SJCRH30 (cell line): Measurements from ENCODE around the gene PPP1R9B. TPM values are rescaled to one million over a fixed set of nuclear protein-coding genes. Genes with fewer than 3 reads are reported as not detected.

Experiments used
- DNase-seq, 2 experiments: peaks; one replicate each; pipeline ENCODE4 v3.0.0-alpha.2; 2015 to 2020
- H3K27ac ChIP-seq: fragments of 250-450 bp; sonication (Bioruptor Pico); 2 replicates; pipeline ENCODE4 v1.5.1; 2020; ENCODE audit warnings: mild to moderate bottlenecking, moderate library complexity
- H3K27me3 ChIP-seq: fragments of 250-450 bp; sonication (Bioruptor Pico); 2 replicates; pipeline ENCODE4 v1.5.1; 2020; ENCODE audit warnings: mild to moderate bottlenecking, moderate library complexity
- H3K36me3 ChIP-seq: fragments of 250-450 bp; sonication (Bioruptor Pico); 2 replicates; pipeline ENCODE4 v1.5.1; 2020; ENCODE audit warnings: mild to moderate bottlenecking, moderate library complexity
- H3K4me1 ChIP-seq: fragments of 250-450 bp; sonication (Bioruptor Pico); 2 replicates; pipeline ENCODE4 v1.5.1; 2020; ENCODE audit warnings: mild to moderate bottlenecking, moderate library complexity
- H3K4me3 ChIP-seq: fragments of 250-450 bp; sonication (Bioruptor Pico); 2 replicates; pipeline ENCODE4 v1.5.1; 2020; ENCODE audit warnings: mild to moderate bottlenecking, moderate library complexity
- H3K9me3 ChIP-seq: fragments of 250-450 bp; sonication (Bioruptor Pico); replicated peaks from 2 replicates; pipeline ENCODE4 v1.5.1; 2020; ENCODE audit warnings: mild to moderate bottlenecking, moderate library complexity
- total RNA-seq: library from RNA; depleted of rRNA; stranded (reverse); fragments of >200 nt; shearing (Covaris generic); gene quantifications from 2 replicates; pipeline ENCODE4 v1.2.3, GENCODE V29; 2014

Gene PPP1R9B
- total RNA-seq, 1 experiment from 2014 or later, result 32.1 TPM

- Histone ChIP-seq H3K4me3 (peak overlapping the region; percentile 53), H3K27me3 (no peaks in the 10 kb centered on the region), H3K27ac (peak overlapping the region; percentile 16; the same call in 1 of the 2 replicates), H3K36me3 (no peaks in the 10 kb centered on the region), H3K4me1 (peaks cover 12% of the 10 kb centered on the region), H3K9me3 (no peaks in the 10 kb centered on the region)
- DNase-seq, result peak in 1 of 2 experiments; percentile 7
Measured at GRCh38 chr17:50161911-50162288, 11.4 kb upstream of the PPP1R9B start.

GRCh38 chr17:50161023-50161910, 10.8 kb upstream of the PPP1R9B start:
- H3K27ac ChIP-seq, result peak overlapping the region; percentile 16; the same call in 1 of the 2 replicates

GRCh38 chr17:50157891-50158290, 7.4 kb upstream of the PPP1R9B start:
- DNase-seq, result no peak
- H3K4me3 ChIP-seq, result no peak overlapping the region
- peaks cover 7% of the 10 kb centered on the region for H3K4me1 ChIP-seq
- H3K27ac ChIP-seq, result no peak overlapping the region
- no peaks in the 10 kb centered on the region for H3K9me3 ChIP-seq
- H3K36me3 ChIP-seq, result no peaks in the 10 kb centered on the region
- no peaks in the 10 kb centered on the region for H3K27me3 ChIP-seq

More at GRCh38 chr17:50161023-50161910, 10.8 kb upstream of the PPP1R9B start:
- H3K9me3 ChIP-seq, result no peaks in the 10 kb centered on the region
- peak overlapping the region; percentile 53 for H3K4me3 ChIP-seq
- H3K27me3 ChIP-seq, result no peaks in the 10 kb centered on the region
- peaks cover 12% of the 10 kb centered on the region for H3K4me1 ChIP-seq
- peak; percentile 90 to 94 for DNase-seq
- no peaks in the 10 kb centered on the region for H3K36me3 ChIP-seq

- no peaks in the 10 kb centered on the region for H3K27me3 ChIP-seq
- no peaks in the 10 kb centered on the region for H3K9me3 ChIP-seq
- H3K36me3 ChIP-seq, result no peaks in the 10 kb centered on the region
- no peak overlapping the region for H3K27ac ChIP-seq
- no peak for DNase-seq
- no peak overlapping the region for H3K4me3 ChIP-seq
- 0 out of 2 replicates have a peak, but pooled peaks cover 5% of the 10 kb centered on the region for H3K4me1 ChIP-seq
Measured at GRCh38 chr17:50155115-50155819, 4.8 kb upstream of the PPP1R9B start.

- 0 out of 2 replicates have a peak, but pooled peaks cover 5% of the 10 kb centered on the region for H3K4me1 ChIP-seq
- H3K36me3 ChIP-seq, result no peaks in the 10 kb centered on the region
- no peak overlapping the region for H3K27ac ChIP-seq
- H3K4me3 ChIP-seq, result no peak overlapping the region
- H3K27me3 ChIP-seq, result no peaks in the 10 kb centered on the region
- H3K9me3 ChIP-seq, result no peaks in the 10 kb centered on the region
- no peak for DNase-seq
Measured at GRCh38 chr17:50154604-50155003, 4.1 kb upstream of the PPP1R9B start.

- H3K27ac ChIP-seq, result no peak overlapping the region
Measured at GRCh38 chr17:50153650-50154575, 3.4 kb upstream of the PPP1R9B start.

GRCh38 chr17:50152736-50153135, 2.3 kb upstream of the PPP1R9B start:
- H3K27me3 ChIP-seq, result no peaks in the 10 kb centered on the region
- H3K27ac ChIP-seq, result no peak overlapping the region; the same call in 1 of the 2 replicates
- peaks cover 12% of the 10 kb centered on the region for H3K4me1 ChIP-seq
- DNase-seq, result no peak
- H3K36me3 ChIP-seq, result no peaks in the 10 kb centered on the region
- H3K4me3 ChIP-seq, result peak overlapping the region; percentile 91; the same call in 1 of the 2 replicates
- H3K9me3 ChIP-seq, result no peaks in the 10 kb centered on the region

More at GRCh38 chr17:50153650-50154575, 3.4 kb upstream of the PPP1R9B start:
- Histone ChIP-seq H3K27me3 (no peaks in the 10 kb centered on the region), H3K4me1 (0 out of 2 replicates have a peak, but pooled peaks cover 5% of the 10 kb centered on the region), H3K4me3 (no peak overlapping the region), H3K9me3 (no peaks in the 10 kb centered on the region), H3K36me3 (no peaks in the 10 kb centered on the region)
- peak in 1 of 2 experiments; percentile 43 for DNase-seq

- Histone ChIP-seq H3K27me3 (no peaks in the 10 kb centered on the region), H3K4me3 (peak overlapping the region; percentile 91), H3K36me3 (no peaks in the 10 kb centered on the region), H3K9me3 (no peaks in the 10 kb centered on the region), H3K4me1 (peaks cover 12% of the 10 kb centered on the region), H3K27ac (peak overlapping the region; percentile 67)
- peak; percentile 88 to 91 for DNase-seq
Measured at GRCh38 chr17:50151937-50152547, 1.6 kb upstream of the PPP1R9B start.

- Histone ChIP-seq H3K27me3 (no peaks in the 10 kb centered on the region), H3K9me3 (no peaks in the 10 kb centered on the region), H3K4me1 (peaks cover 12% of the 10 kb centered on the region), H3K36me3 (no peaks in the 10 kb centered on the region), H3K4me3 (peak overlapping the region; percentile 91), H3K27ac (peak overlapping the region; percentile 56)
- DNase-seq, result peak; percentile 88 to 92
Measured at GRCh38 chr17:50151041-50151936, 812 bp upstream of the PPP1R9B start.

- Histone ChIP-seq H3K27ac (no peak overlapping the region; the same call in 1 of the 2 replicates), H3K27me3 (no peaks in the 10 kb centered on the region), H3K4me1 (peaks cover 12% of the 10 kb centered on the region), H3K4me3 (peak overlapping the region; percentile 91), H3K9me3 (no peaks in the 10 kb centered on the region), H3K36me3 (peaks cover 3% of the 10 kb centered on the region)
- DNase-seq, result peak in 1 of 2 experiments; percentile 54
Measured at GRCh38 chr17:50149417-50150353, 792 bp downstream of the PPP1R9B start.

GRCh38 chr17:50149091-50149416, 1.4 kb downstream of the PPP1R9B start:
- Histone ChIP-seq H3K27ac (no peak overlapping the region), H3K27me3 (no peaks in the 10 kb centered on the region), H3K4me3 (peak overlapping the region; percentile 91), H3K36me3 (peaks cover 9% of the 10 kb centered on the region), H3K4me1 (peaks cover 12% of the 10 kb centered on the region), H3K9me3 (no peaks in the 10 kb centered on the region)
- DNase-seq, result no peak
